HepG2 (cell line): Measurements from ENCODE around the gene COX6B1. TPM values are rescaled to one million over a fixed set of nuclear protein-coding genes. Genes with fewer than 3 reads are reported as not detected.

Source experiments
- ADNP ChIP-seq: sonication (generic); formaldehyde crosslinking; IDR thresholded peaks from 2 replicates; pipeline ENCODE4 v1.4.0; 2020; ENCODE audit warnings: missing genetic modification reagents
- ASH2L ChIP-seq: fragments of 300-600, 200-600 bp; sonication (generic); IDR thresholded peaks from 2 replicates; pipeline ENCODE4 v1.7.0; 2017; ENCODE audit warnings: low read depth, mild to moderate bottlenecking, moderate library complexity, mixed read lengths, low read length; ENCODE audit not compliant: insufficient read length
- ATF3 ChIP-seq: sonication (generic); formaldehyde crosslinking; IDR thresholded peaks from 2 replicates; pipeline ENCODE4 v1.4.0; 2020; ENCODE audit warnings: missing genetic modification reagents
- BHLHE40 ChIP-seq: IDR thresholded peaks from 2 replicates; pipeline ENCODE4 v1.6.1; 2011; ENCODE audit warnings: low read length, improper control_type of control experiment
- DBP ChIP-seq: sonication (generic); formaldehyde crosslinking; IDR thresholded peaks from 2 replicates; pipeline ENCODE4 v1.4.0; 2020; ENCODE audit warnings: missing genetic modification reagents; ENCODE audit errors: not compliant biosample characterization
- GABPA ChIP-seq, 2 experiments: IDR thresholded peaks; 2 replicates each; pipeline ENCODE4 v1.6.1; 2011 to 2016; ENCODE audit warnings: low read depth in 2 of 2, low read length in 1 of 2, missing biosample characterization in 1 of 2, missing genetic modification characterization in 1 of 2
- HDAC6 ChIP-seq: fragments of 200-600 bp; sonication (generic); IDR thresholded peaks from 2 replicates; pipeline ENCODE4 v1.7.0; 2017; ENCODE audit warnings: mild to moderate bottlenecking, antibody characterized with exemption, low read length, low read depth
- HES4 ChIP-seq: sonication (generic); formaldehyde crosslinking; IDR thresholded peaks from 2 replicates; pipeline ENCODE4 v1.9.0; 2021; ENCODE audit warnings: mild to moderate bottlenecking, missing genetic modification reagents, borderline replicate concordance
- HNRNPK ChIP-seq: fragments of 200-400 bp; formaldehyde crosslinking; IDR thresholded peaks from 2 replicates; pipeline ENCODE4 v1.6.1; 2018; ENCODE audit warnings: low read length, low read depth, moderate library complexity, mild to moderate bottlenecking; ENCODE audit not compliant: poor library complexity, severe bottlenecking
- HNRNPL ChIP-seq: fragments of 200-400 bp; formaldehyde crosslinking; IDR thresholded peaks from 2 replicates; pipeline ENCODE4 v1.6.1; 2017; ENCODE audit warnings: mild to moderate bottlenecking, low read depth, low read length
- KDM2A ChIP-seq: sonication (generic); formaldehyde crosslinking; IDR thresholded peaks from 2 replicates; pipeline ENCODE4 v1.4.0; 2020; ENCODE audit warnings: low read depth, missing genetic modification reagents, borderline replicate concordance
- KLF6 ChIP-seq: IDR thresholded peaks from 2 replicates; pipeline ENCODE4 v1.8.0; 2016; ENCODE audit warnings: missing biosample characterization, missing genetic modification reagents
- MAFK ChIP-seq, 2 experiments: IDR thresholded peaks in 1 of 2; conservative IDR thresholded peaks in 1 of 2; 2 replicates each; pipeline ENCODE4 v1.6.1; 2011; ENCODE audit warnings: improper control_type of control experiment in 2 of 2, low read length in 2 of 2
- MEF2D ChIP-seq: sonication (generic); formaldehyde crosslinking; IDR thresholded peaks from 2 replicates; pipeline ENCODE4 v1.5.1; 2020; ENCODE audit warnings: mild to moderate bottlenecking, missing genetic modification reagents
- NFIC ChIP-seq: IDR thresholded peaks from 2 replicates; pipeline ENCODE4 v1.6.1; 2012; ENCODE audit warnings: mild to moderate bottlenecking, low read length, inconsistent platforms
- PHF20 ChIP-seq: sonication (generic); formaldehyde crosslinking; IDR thresholded peaks from 2 replicates; pipeline ENCODE4 v1.5.0; 2020; ENCODE audit warnings: mild to moderate bottlenecking, missing genetic modification reagents
- RELA ChIP-seq: sonication (generic); formaldehyde crosslinking; IDR thresholded peaks from 2 replicates; pipeline ENCODE4 v1.4.0; 2020; ENCODE audit warnings: missing genetic modification reagents
- RNF2 ChIP-seq: fragments of 450-650 bp; conservative IDR thresholded peaks from 2 replicates; pipeline ENCODE4 v1.6.1; 2016; ENCODE audit warnings: low read depth
- ZBTB1 ChIP-seq: sonication (generic); formaldehyde crosslinking; IDR thresholded peaks from 2 replicates; pipeline ENCODE4 v1.4.0; 2020; ENCODE audit warnings: missing genetic modification reagents, borderline replicate concordance
- ZFP91 ChIP-seq: sonication (generic); formaldehyde crosslinking; IDR thresholded peaks from 2 replicates; pipeline ENCODE4 v1.9.0; 2022; ENCODE audit warnings: missing genetic modification reagents, mild to moderate bottlenecking, borderline replicate concordance
- ZNF124 ChIP-seq: sonication (generic); formaldehyde crosslinking; IDR thresholded peaks from 2 replicates; pipeline ENCODE4 v1.4.0; 2020; ENCODE audit warnings: missing genetic modification reagents
- ZNF335 ChIP-seq: sonication (generic); formaldehyde crosslinking; IDR thresholded peaks from 2 replicates; pipeline ENCODE4 v1.4.0; 2020; ENCODE audit warnings: missing genetic modification reagents
- ZNF501 ChIP-seq: sonication (generic); formaldehyde crosslinking; IDR thresholded peaks from 2 replicates; pipeline ENCODE4 v1.5.1; 2020; ENCODE audit warnings: mild to moderate bottlenecking, moderate library complexity, missing genetic modification reagents
- ZNF607 ChIP-seq: sonication (generic); formaldehyde crosslinking; IDR thresholded peaks from 2 replicates; pipeline ENCODE4 v1.5.1; 2020; ENCODE audit warnings: missing genetic modification reagents, mild to moderate bottlenecking, borderline replicate concordance
- ZNF672 ChIP-seq: sonication (generic); formaldehyde crosslinking; IDR thresholded peaks from 2 replicates; pipeline ENCODE4 v1.8.1; 2022; ENCODE audit warnings: missing genetic modification reagents
- ZNF780A ChIP-seq: sonication (generic); formaldehyde crosslinking; IDR thresholded peaks from 2 replicates; pipeline ENCODE4 v1.8.0; 2022; ENCODE audit warnings: mild to moderate bottlenecking, missing genetic modification reagents, moderate library complexity
- ZSCAN22 ChIP-seq: sonication (generic); formaldehyde crosslinking; IDR thresholded peaks from 2 replicates; pipeline ENCODE4 v1.4.0; 2020; ENCODE audit warnings: mild to moderate bottlenecking, missing genetic modification reagents
- polyA plus RNA-seq, 8 experiments: library from polyadenylated mRNA; depleted of rRNA in 3 of 8; stranded (reverse) in 7 of 8; unstranded in 1 of 8; fragments of >200 nt; fragmentation: Illumina TruSeq in 4 of 8; extraction: Trizol in 4 of 8; gene quantifications; 2 replicates each; pipeline versions ENCODE4 v1.2.1 to v1.2.3, GENCODE V29; 2011 to 2016; ENCODE audit warnings: low read depth in 4 of 8, missing spikeins in 1 of 8, mixed read lengths in 1 of 8; ENCODE audit not compliant: insufficient read depth in 1 of 8
- total RNA-seq, 5 experiments: library from RNA; depleted of rRNA; stranded (reverse); fragments of >200 nt; fragmentation: Illumina TruSeq; extraction: Trizol; gene quantifications; 2 replicates each; pipeline ENCODE4 v1.2.3, GENCODE V29; 2016; ENCODE audit warnings: low read depth in 1 of 5

Gene COX6B1
- total and polyA plus RNA-seq, 2 of the 13 experiments (the other 11 are each of a cell fraction or from before 2014, with no cell fraction given) = 481 to 487 TPM

- TF ChIP-seq GABPA (IDR thresholded peaks at IDR 0.05; ENCODE audit: low read depth, low read length) = no peak
- 0 out of 2 replicates have a peak, but pooled peaks have one; percentile 29 for TF ChIP-seq GABPA (CRISPR knock-in tag; IDR thresholded peaks at IDR 0.05; ENCODE audit: low read depth)
- peak; percentile 88 for TF ChIP-seq ZNF124 (CRISPR knock-in tag)
- TF ChIP-seq PHF20 (CRISPR knock-in tag) = peak; percentile 52
- peak; percentile 51 for TF ChIP-seq HNRNPK
- no peak for TF ChIP-seq DBP
- TF ChIP-seq ATF3 (CRISPR knock-in tag) = peak; percentile 49; the same call in 1 of the 2 replicates
- TF ChIP-seq ZNF501 = no peak
- TF ChIP-seq ASH2L = peak; percentile 67
- peak; percentile 97 for TF ChIP-seq BHLHE40
- TF ChIP-seq ZNF607 = peak; percentile 44
- TF ChIP-seq RELA = peak; percentile 69; the same call in 1 of the 2 replicates
- TF ChIP-seq KLF6 (CRISPR knock-in tag) = peak; percentile 60; the same call in 1 of the 2 replicates
- no peak for TF ChIP-seq ZNF335
- TF ChIP-seq ZSCAN22 (CRISPR knock-in tag) = no peak
- peak; percentile 67; the same call in 1 of the 2 replicates for TF ChIP-seq HNRNPL
- TF ChIP-seq ADNP (CRISPR knock-in tag) = no peak
- TF ChIP-seq MEF2D (CRISPR knock-in tag) = no peak
- TF ChIP-seq KDM2A (CRISPR knock-in tag) = peak; percentile 78
- TF ChIP-seq ZNF780A (CRISPR knock-in tag) = 0 out of 2 replicates have a peak, but pooled peaks have one; percentile 47
- peak; percentile 54 for TF ChIP-seq ZFP91 (CRISPR knock-in tag)
- peak; percentile 56; the same call in 1 of the 2 replicates for TF ChIP-seq HES4
- no peak for TF ChIP-seq MAFK (conservative IDR thresholded peaks at IDR 0.05 in 1 of 2, IDR thresholded peaks at IDR 0.05 in 1 of 2; ENCODE audit: low read length in 2 of 2)
- no peak for TF ChIP-seq NFIC
- 0 out of 2 replicates have a peak, but pooled peaks have one; percentile 75 for TF ChIP-seq ZNF672 (CRISPR knock-in tag)
- TF ChIP-seq RNF2 = peak; percentile 73; the same call in 1 of the 2 replicates
- no peak for TF ChIP-seq HDAC6
- TF ChIP-seq ZBTB1 = no peak
Observed at GRCh38 chr19:35643255-35644205, 4.6 kb upstream of the COX6B1 start (continued).
